Stimulated activated CD4-positive, alpha-beta T cell treated with anti-CD3 and anti-CD28 coated beads, Interleukin-12 subunit alpha, Interleukin-12 subunit beta, amount 100 ng/mL, for 24 hours (primary cell): ENCODE data around the gene PCDHB7.
"Not testable (repeated sequence)": the region's sequence is repeated elsewhere in the genome, so short reads cannot be mapped to it uniquely, and the experiment has no call there.

ENCODE experiments used
- DNase-seq, 2 experiments: peaks; one replicate each; pipeline ENCODE4 v3.0.0-alpha.2; 2020; ENCODE audit warnings: low read depth in 2 of 2

Gene PCDHB7

DNA sequence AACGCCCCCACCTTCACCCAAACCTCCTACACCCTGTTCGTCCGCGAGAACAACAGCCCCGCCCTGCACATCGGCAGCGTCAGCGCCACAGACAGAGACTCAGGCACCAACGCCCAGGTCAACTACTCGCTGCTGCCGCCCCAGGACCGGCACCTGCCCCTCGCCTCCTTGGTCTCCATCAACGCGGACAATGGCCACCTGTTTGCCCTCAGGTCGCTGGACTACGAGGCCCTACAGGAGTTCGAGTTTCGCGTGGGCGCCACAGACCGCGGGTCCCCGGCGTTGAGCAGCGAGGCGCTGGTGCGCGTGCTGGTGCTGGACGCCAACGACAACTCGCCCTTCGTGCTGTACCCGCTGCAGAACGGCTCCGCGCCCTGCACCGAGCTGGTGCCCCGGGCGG lies 52.4 kb downstream of the PCDHB7 start:
- DNase-seq: not testable (repeated sequence)

DNA sequence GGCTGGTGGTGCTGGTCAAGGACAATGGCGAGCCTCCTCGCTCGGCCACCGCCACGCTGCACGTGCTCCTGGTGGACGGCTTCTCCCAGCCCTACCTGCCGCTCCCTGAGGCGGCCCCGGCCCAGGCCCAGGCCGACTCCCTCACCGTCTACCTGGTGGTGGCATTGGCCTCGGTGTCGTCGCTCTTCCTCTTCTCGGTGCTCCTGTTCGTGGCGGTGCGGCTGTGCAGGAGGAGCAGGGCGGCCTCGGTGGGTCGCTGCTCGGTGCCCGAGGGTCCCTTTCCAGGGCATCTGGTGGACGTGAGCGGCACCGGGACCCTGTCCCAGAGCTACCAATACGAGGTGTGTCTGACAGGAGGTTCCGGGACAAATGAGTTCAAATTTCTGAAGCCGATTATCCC lies 53.0 kb downstream of the PCDHB7 start:
- not testable (repeated sequence) for DNase-seq
